Sigmoid colon (tissue), 4 donors: Measurements from ENCODE around the gene PLA2R1.

Source experiments
- CTCF ChIP-seq, 4 experiments: fragments of 450-650 bp in 3 of 4; fragments of 200-600 bp in 1 of 4; IDR thresholded peaks; one replicate each; pipeline ENCODE4 v1.5.1; 2016 to 2019; ENCODE audit warnings: antibody characterized with exemption in 4 of 4, mild to moderate bottlenecking in 3 of 4, moderate library complexity in 2 of 4
- EP300 ChIP-seq, 4 donors: sonication (generic); formaldehyde crosslinking; IDR thresholded peaks; one replicate each; pipeline ENCODE4 v1.6.1; 2017; ENCODE audit warnings: antibody characterized with exemption in 4 of 4
- POLR2A ChIP-seq, 2 donors: fragments of 450-650 bp; IDR thresholded peaks; one replicate each; pipeline ENCODE4 v1.6.1; 2016; ENCODE audit warnings: antibody characterized with exemption in 2 of 2, mild to moderate bottlenecking in 2 of 2, moderate library complexity in 2 of 2

GRCh38 chr2:160105366-160105765 lies 43.0 kb upstream of the PLA2R1 start:
- TF ChIP-seq CTCF (IDR thresholded peaks at IDR 0.05) (no peak), POLR2A (IDR thresholded peaks at IDR 0.05) (no peak), EP300 (IDR thresholded peaks at IDR 0.05) (no peak)
